ENCODE data around the gene PPM1A.

DNA sequence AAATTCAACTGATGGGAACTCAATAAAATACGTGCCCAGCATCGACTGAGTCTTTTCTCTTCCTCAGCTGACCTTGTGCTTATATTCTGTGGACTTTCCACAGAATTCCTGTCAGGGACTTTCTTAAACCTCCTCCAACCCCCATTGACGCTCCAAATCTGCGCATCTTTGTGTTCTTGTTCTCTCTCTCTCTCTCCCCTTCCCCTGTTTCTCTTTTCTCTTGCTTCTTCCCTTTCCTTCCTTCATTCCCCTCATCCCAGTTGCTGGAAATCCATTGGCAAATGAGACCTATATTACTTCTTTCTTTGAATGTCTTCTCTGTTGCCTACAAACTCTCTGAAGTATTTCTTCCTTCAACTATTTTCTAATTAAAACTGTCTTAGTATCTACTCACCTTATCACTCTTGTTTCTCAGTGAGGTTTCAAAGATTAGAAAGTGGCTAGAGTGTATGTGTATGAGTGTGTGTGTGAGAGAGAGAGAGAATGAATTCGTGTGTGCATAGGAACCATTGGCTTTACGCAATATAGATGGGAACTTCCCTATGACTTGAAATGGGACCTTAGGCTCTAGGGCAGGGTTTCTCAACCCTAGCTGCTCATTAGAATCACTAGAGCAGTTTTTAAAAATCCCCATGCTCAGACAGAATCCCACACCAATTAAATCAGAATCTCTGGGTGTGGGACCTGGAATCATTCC, 42.0 kb upstream of the PPM1A start:
- TF ChIP-seq, protein P1, sequence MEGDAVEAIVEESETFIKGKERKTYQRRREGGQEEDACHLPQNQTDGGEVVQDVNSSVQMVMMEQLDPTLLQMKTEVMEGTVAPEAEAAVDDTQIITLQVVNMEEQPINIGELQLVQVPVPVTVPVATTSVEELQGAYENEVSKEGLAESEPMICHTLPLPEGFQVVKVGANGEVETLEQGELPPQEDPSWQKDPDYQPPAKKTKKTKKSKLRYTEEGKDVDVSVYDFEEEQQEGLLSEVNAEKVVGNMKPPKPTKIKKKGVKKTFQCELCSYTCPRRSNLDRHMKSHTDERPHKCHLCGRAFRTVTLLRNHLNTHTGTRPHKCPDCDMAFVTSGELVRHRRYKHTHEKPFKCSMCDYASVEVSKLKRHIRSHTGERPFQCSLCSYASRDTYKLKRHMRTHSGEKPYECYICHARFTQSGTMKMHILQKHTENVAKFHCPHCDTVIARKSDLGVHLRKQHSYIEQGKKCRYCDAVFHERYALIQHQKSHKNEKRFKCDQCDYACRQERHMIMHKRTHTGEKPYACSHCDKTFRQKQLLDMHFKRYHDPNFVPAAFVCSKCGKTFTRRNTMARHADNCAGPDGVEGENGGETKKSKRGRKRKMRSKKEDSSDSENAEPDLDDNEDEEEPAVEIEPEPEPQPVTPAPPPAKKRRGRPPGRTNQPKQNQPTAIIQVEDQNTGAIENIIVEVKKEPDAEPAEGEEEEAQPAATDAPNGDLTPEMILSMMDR (conservative IDR thresholded peaks at IDR 0.05; ENCODE audit: low read depth, low read length): no peak
- TF ChIP-seq EZH2 (IDR thresholded peaks at IDR 0.05; ENCODE audit: low read length, unreplicated experiment) (no peak), EZH2phosphoT487 (IDR thresholded peaks at IDR 0.05; ENCODE audit: borderline replicate concordance, low read length) (no peak)

Measured in PC-3 (cell line).